H1 (cell line): Measurements from ENCODE around the gene PLAC9. TPM values are rescaled to one million over a fixed set of nuclear protein-coding genes. Genes with fewer than 3 reads are reported as not detected.

Source experiments
- CTCF ChIA-PET: fragments of 300-600 bp; sonication (Branson Sonifier 250); formaldehyde crosslinking; loops from one replicate; lab custom pipeline; 2021; ENCODE audit not compliant: partially characterized antibody; lab: Charles Lee
- POLR2A ChIA-PET: fragments of 300-600 bp; sonication (Branson Sonifier 250); formaldehyde crosslinking; loops from one replicate; lab custom pipeline; 2021; ENCODE audit warnings: inconsistent platforms; ENCODE audit not compliant: partially characterized antibody; lab: Charles Lee
- DNase-seq, 2 experiments: peaks; one replicate each; pipeline versions ENCODE4 v3.0.0 to v3.0.0-alpha.2; 2010 to 2022; ENCODE audit warnings: low spot score in 2 of 2, low read depth in 1 of 2, mixed read lengths in 1 of 2
- FAIRE-seq: peaks from 2 replicates; lab custom pipeline; 2011; peaks lifted over from hg19 to GRCh38; lab: Jason Lieb, UNC
- H2AFZ ChIP-seq: 2 replicates; pipeline ENCODE4 v1.8.1; 2012; ENCODE audit warnings: low read length, inconsistent platforms
- H2AK5ac ChIP-seq: 2 replicates; pipeline ENCODE4 v1.6.1; 2013; ENCODE audit warnings: low read depth, low read length
- H2BK120ac ChIP-seq: replicated peaks from 2 replicates; pipeline ENCODE3; 2013; ENCODE audit warnings: low read depth, low read length, inconsistent platforms
- H2BK12ac ChIP-seq: 2 replicates; pipeline ENCODE4 v1.6.1; 2013; ENCODE audit warnings: low read depth, low read length
- H2BK15ac ChIP-seq: 2 replicates; pipeline ENCODE4 v1.6.1; 2013; ENCODE audit warnings: low read length
- H2BK20ac ChIP-seq: 2 replicates; pipeline ENCODE4 v1.6.1; 2013; ENCODE audit warnings: low read length
- H2BK5ac ChIP-seq: 2 replicates; pipeline ENCODE4 v1.6.1; 2013; ENCODE audit warnings: low read depth, low read length
- H3K14ac ChIP-seq: 2 replicates; pipeline ENCODE4 v1.6.1; 2013; ENCODE audit warnings: inconsistent platforms; ENCODE audit not compliant: insufficient read length
- H3K18ac ChIP-seq: 2 replicates; pipeline ENCODE4 v1.6.1; 2013; ENCODE audit warnings: low read length; ENCODE audit errors: extremely low read depth
- H3K23ac ChIP-seq: 2 replicates; pipeline ENCODE4 v1.6.1; 2013; ENCODE audit warnings: inconsistent platforms; ENCODE audit not compliant: insufficient read length
- H3K23me2 ChIP-seq: 2 replicates; pipeline ENCODE4 v1.6.1; 2013; ENCODE audit warnings: low read depth, low read length
- H3K27ac ChIP-seq: 2 replicates; pipeline ENCODE4 v1.6.1; 2011; ENCODE audit warnings: low read depth, low read length, inconsistent platforms
- H3K27me3 ChIP-seq, 4 experiments: replicated peaks in 1 of 4; 1 replicate in 1 of 4; 2 replicates in 3 of 4; pipeline versions ENCODE4 v1.6.1 to v1.8.1; 2011 to 2013; ENCODE audit warnings: low read length in 3 of 4, mild to moderate bottlenecking in 3 of 4, inconsistent platforms in 2 of 4, mixed read lengths in 2 of 4, moderate library complexity in 1 of 4; ENCODE audit not compliant: control insufficient read depth in 3 of 4, insufficient read depth in 3 of 4; ENCODE audit errors: extremely low read depth in 1 of 4
- H3K36me3 ChIP-seq, 4 experiments: 2 replicates each; pipeline versions ENCODE4 v1.6.1 to v1.8.1; 2011 to 2013; ENCODE audit warnings: mild to moderate bottlenecking in 4 of 4, low read length in 3 of 4, moderate library complexity in 2 of 4, control low read depth in 1 of 4, inconsistent platforms in 1 of 4; ENCODE audit not compliant: insufficient read depth in 4 of 4, control insufficient read depth in 2 of 4
- H3K4ac ChIP-seq: replicated peaks from 2 replicates; pipeline ENCODE3; 2013; ENCODE audit warnings: low read length, low read depth, mixed read lengths, inconsistent platforms; ENCODE audit not compliant: insufficient read length
- H3K4me1 ChIP-seq, 4 experiments: replicated peaks in 1 of 4; 1 replicate in 1 of 4; 2 replicates in 3 of 4; pipeline versions ENCODE4 v1.6.1 to v1.8.1; 2011 to 2013; ENCODE audit warnings: low read length in 3 of 4, inconsistent platforms in 2 of 4, mixed read lengths in 1 of 4; ENCODE audit not compliant: insufficient read depth in 4 of 4, control insufficient read depth in 3 of 4
- H3K4me2 ChIP-seq, 2 experiments: 2 replicates each; pipeline versions ENCODE4 v1.6.1 to v1.8.1; 2011 to 2013; ENCODE audit warnings: low read depth in 2 of 2, low read length in 2 of 2, control low read depth in 1 of 2, inconsistent platforms in 1 of 2, mild to moderate bottlenecking in 1 of 2; ENCODE audit not compliant: insufficient read depth in 1 of 2
- H3K4me3 ChIP-seq, 4 experiments: fragments of 200-600, 300-600 bp in 1 of 4; sonication (generic), shearing (Covaris generic), sonication (Bioruptor Twin) in 1 of 4; 2 replicates each; pipeline versions ENCODE4 v1.5.1 to v1.8.1; 2011 to 2016; ENCODE audit warnings: low read length in 4 of 4, low read depth in 3 of 4, control low read depth in 2 of 4, inconsistent platforms in 2 of 4, mild to moderate bottlenecking in 2 of 4, mixed read lengths in 1 of 4, moderate library complexity in 1 of 4; ENCODE audit not compliant: insufficient read depth in 2 of 4; ENCODE audit errors: extremely low read depth in 1 of 4
- H3K56ac ChIP-seq: replicated peaks from 2 replicates; pipeline ENCODE3; 2013; ENCODE audit warnings: low read depth, mild to moderate bottlenecking, mixed read lengths, low read length, inconsistent platforms; ENCODE audit not compliant: insufficient read length
- H3K79me1 ChIP-seq: 2 replicates; pipeline ENCODE4 v1.6.1; 2013; ENCODE audit warnings: low read depth, low read length, control low read depth
- H3K79me2 ChIP-seq, 2 experiments: 2 replicates each; pipeline versions ENCODE4 v1.6.1 to v1.8.1; 2012 to 2013; ENCODE audit warnings: low read length in 2 of 2, mild to moderate bottlenecking in 2 of 2, inconsistent platforms in 1 of 2; ENCODE audit not compliant: insufficient read depth in 2 of 2, control insufficient read depth in 1 of 2
- H3K9ac ChIP-seq, 4 experiments: replicated peaks in 1 of 4; 1 replicate in 1 of 4; 2 replicates in 3 of 4; pipeline versions ENCODE4 v1.6.1 to v1.8.1; 2011 to 2013; ENCODE audit warnings: low read depth in 3 of 4, low read length in 3 of 4, control low read depth in 2 of 4, mild to moderate bottlenecking in 2 of 4, moderate library complexity in 2 of 4, inconsistent platforms in 1 of 4; ENCODE audit errors: extremely low read depth in 1 of 4
- H3K9me3 ChIP-seq, 2 experiments: 2 replicates each; pipeline versions ENCODE4 v1.6.1 to v1.8.1; 2012 to 2013; ENCODE audit warnings: mild to moderate bottlenecking in 2 of 2, moderate library complexity in 2 of 2, control low read depth in 1 of 2, inconsistent platforms in 1 of 2, low read depth in 1 of 2, low read length in 1 of 2, mixed read lengths in 1 of 2; ENCODE audit not compliant: insufficient read depth in 2 of 2
- H4K20me1 ChIP-seq, 2 experiments: replicated peaks in 1 of 2; 2 replicates each; pipeline versions ENCODE3 to v1.8.1; 2011 to 2013; ENCODE audit warnings: inconsistent platforms in 2 of 2, low read length in 2 of 2, mild to moderate bottlenecking in 1 of 2; ENCODE audit not compliant: insufficient read depth in 2 of 2, control insufficient read depth in 1 of 2
- H4K5ac ChIP-seq: 2 replicates; pipeline ENCODE4 v1.6.1; 2013; ENCODE audit warnings: low read length, low read depth, mixed read lengths, inconsistent platforms; ENCODE audit not compliant: insufficient read length
- H4K8ac ChIP-seq: 2 replicates; pipeline ENCODE4 v1.8.0; 2013; ENCODE audit warnings: mild to moderate bottlenecking, moderate library complexity, low read length, inconsistent platforms; ENCODE audit not compliant: insufficient read depth; ENCODE audit errors: extremely low read depth
- H4K91ac ChIP-seq: replicated peaks from 2 replicates; pipeline ENCODE3; 2013; ENCODE audit warnings: low read length, mixed read lengths, inconsistent platforms; ENCODE audit not compliant: insufficient read length
- CTBP2 ChIP-seq: IDR thresholded peaks from 2 replicates; pipeline ENCODE4 v1.7.0; 2011; ENCODE audit warnings: borderline replicate concordance, mild to moderate bottlenecking, moderate library complexity, mixed read lengths, low read length; ENCODE audit not compliant: insufficient read depth, insufficient read length
- EGR1 ChIP-seq: IDR thresholded peaks from 2 replicates; pipeline ENCODE4 v1.6.1; 2011; ENCODE audit warnings: low read depth, low read length, borderline replicate concordance
- GTF2F1 ChIP-seq: IDR thresholded peaks from 2 replicates; pipeline ENCODE4 v1.6.1; 2012; ENCODE audit warnings: low read depth, low read length, improper control_type of control experiment, borderline replicate concordance
- POLR2A ChIP-seq, 2 experiments: IDR thresholded peaks; 1 replicate in 1 of 2; 2 replicates in 1 of 2; pipeline ENCODE4 v1.6.1; 2011; ENCODE audit warnings: low read depth in 2 of 2, low read length in 2 of 2, mild to moderate bottlenecking in 2 of 2; ENCODE audit errors: control extremely low read depth in 1 of 2
- SP4 ChIP-seq: IDR thresholded peaks from 2 replicates; pipeline ENCODE4 v1.6.1; 2012; ENCODE audit warnings: low read length, inconsistent platforms
- ZNF274 ChIP-seq: IDR thresholded peaks from 2 replicates; pipeline ENCODE4 v1.7.0; 2012; ENCODE audit warnings: low read length, borderline replicate concordance; ENCODE audit errors: extremely low read depth
- WGBS, 2 experiments: shearing (Covaris generic) in 1 of 2; methylation state at CpG; one replicate each; pipeline versions ENCODE4 v1.1.6 to v1.1.7; 2013 to 2015; ENCODE audit warnings: low lambda C conversion rate in 2 of 2, mixed read lengths in 2 of 2, inconsistent platforms in 1 of 2, low coverage in 1 of 2, missing lambda C conversion rate in 1 of 2; ENCODE audit not compliant: insufficient replicate concordance in 2 of 2, insufficient coverage in 1 of 2, insufficient read length in 1 of 2; ENCODE audit errors: extremely low coverage in 1 of 2, missing lambda C conversion rate in 1 of 2; 5-methylcytosine and 5-hydroxymethylcytosine counted together
- polyA plus RNA-seq, 7 experiments: library from polyadenylated mRNA; depleted of rRNA in 3 of 7; stranded (reverse) in 5 of 7; unstranded in 2 of 7; fragments of >200 nt in 5 of 7; fragments of 200-250 nt in 2 of 7; gene quantifications; 1 replicate in 5 of 7; 2 replicates in 1 of 7; 4 replicates in 1 of 7; pipeline versions ENCODE4 v1.2.1 to v1.2.3, GENCODE V29; 2011 to 2013; ENCODE audit warnings: missing spikeins in 2 of 7, mixed read lengths in 2 of 7
- total RNA-seq: library from RNA; stranded (reverse); fragmentation: NEBNext Ultra II Directional; extraction: Animal tissue kit (Norgen Biotek cat#: 25700); gene quantifications from 2 replicates; pipeline ENCODE4 v1.2.1, GENCODE V29; 2021
- TF ChIP-seq, protein P1 (sequence below): IDR thresholded peaks from 2 replicates; pipeline ENCODE4 v1.6.1; 2012; ENCODE audit warnings: low read length, inconsistent platforms

Gene PLAC9
- total and polyA plus RNA-seq, 2 of the 8 experiments (the other 6 are each of a cell fraction or from before 2014, with no cell fraction given) = 8.4 to 16.7 TPM

DNA sequence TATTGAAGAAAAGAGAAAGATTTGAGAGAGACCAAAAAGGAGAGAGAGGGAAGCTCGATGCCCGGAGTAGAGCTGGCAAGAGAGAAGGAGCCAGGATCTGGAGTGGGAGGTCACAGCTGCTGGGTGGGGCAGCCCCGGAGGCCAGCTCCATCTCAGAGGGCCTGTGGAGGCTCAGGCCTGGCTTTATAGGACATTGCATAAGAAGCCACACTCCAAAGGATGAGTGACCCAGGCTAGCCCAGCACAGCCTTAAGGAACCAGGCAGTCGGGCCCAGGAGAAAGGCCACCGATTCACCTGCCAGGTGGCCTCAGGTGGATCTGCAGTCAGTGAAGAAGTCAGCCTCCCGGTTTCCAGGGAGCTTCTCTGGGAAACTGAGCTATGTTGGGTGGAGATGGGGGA is 676 bp downstream of the PLAC9 start:
- H2BK20ac ChIP-seq = no peak overlapping the region
- peaks cover 2% of the 10 kb centered on the region; the same call in 1 of the 2 replicates for H3K23me2 ChIP-seq
- no peak overlapping the region for H2BK120ac ChIP-seq
- H3K79me2 ChIP-seq = no peaks in the 10 kb centered on the region
- H2AFZ ChIP-seq = no peak overlapping the region
- 79% methylated on average over 6 of the region's 6 CpGs; no CpG with 5 or more reads in 1 of the 2 experiments for WGBS, 2 experiments
- no peaks in the 10 kb centered on the region for H3K9me3 ChIP-seq
- no peak overlapping the region for H4K8ac ChIP-seq
- POLR2A ChIA-PET = interaction anchor here (0.6 to 3.2 kb wide), 5 partner anchors 10 to 75 kb away, joined by 3 to 12 read pairs (median 4); partner anchors contain the start of gene TMEM254
- H3K18ac ChIP-seq = peak overlapping the region; percentile 75
- H3K56ac ChIP-seq = no peak overlapping the region
- H2BK15ac ChIP-seq = no peak overlapping the region
- no peak overlapping the region for H3K27ac ChIP-seq
- TF ChIP-seq POLR2A (IDR thresholded peaks at IDR 0.05; ENCODE audit: control extremely low read depth in 1 of 2, low read depth in 2 of 2, low read length in 2 of 2) = no peak
- no peak for TF ChIP-seq GTF2F1
- no peak for TF ChIP-seq ZNF274
- TF ChIP-seq EGR1 = no peak
- TF ChIP-seq CTBP2 = no peak
- TF ChIP-seq SP4 = no peak
- TF ChIP-seq, protein P1, sequence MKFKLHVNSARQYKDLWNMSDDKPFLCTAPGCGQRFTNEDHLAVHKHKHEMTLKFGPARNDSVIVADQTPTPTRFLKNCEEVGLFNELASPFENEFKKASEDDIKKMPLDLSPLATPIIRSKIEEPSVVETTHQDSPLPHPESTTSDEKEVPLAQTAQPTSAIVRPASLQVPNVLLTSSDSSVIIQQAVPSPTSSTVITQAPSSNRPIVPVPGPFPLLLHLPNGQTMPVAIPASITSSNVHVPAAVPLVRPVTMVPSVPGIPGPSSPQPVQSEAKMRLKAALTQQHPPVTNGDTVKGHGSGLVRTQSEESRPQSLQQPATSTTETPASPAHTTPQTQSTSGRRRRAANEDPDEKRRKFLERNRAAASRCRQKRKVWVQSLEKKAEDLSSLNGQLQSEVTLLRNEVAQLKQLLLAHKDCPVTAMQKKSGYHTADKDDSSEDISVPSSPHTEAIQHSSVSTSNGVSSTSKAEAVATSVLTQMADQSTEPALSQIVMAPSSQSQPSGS = no peak
- no peaks in the 10 kb centered on the region for H4K20me1 ChIP-seq
- H3K14ac ChIP-seq = no peak overlapping the region
- no peak overlapping the region; a peak in 1 of 7 replicates for H3K9ac ChIP-seq
- H4K5ac ChIP-seq = no peak overlapping the region
- H3K4me2 ChIP-seq = peak overlapping the region; percentile 68 to 79
- DNase-seq = no peak
- no peaks in the 10 kb centered on the region for H3K36me3 ChIP-seq
- H4K91ac ChIP-seq = no peak overlapping the region
- FAIRE-seq = no peak
- H3K27me3 ChIP-seq = peaks cover 0 to 11% (median 8%) of the 10 kb centered on the region in 4 experiments; a peak in 4 of 7 replicates
- no peak overlapping the region for H3K23ac ChIP-seq
- H2BK5ac ChIP-seq = no peak overlapping the region
- H2AK5ac ChIP-seq = no peak overlapping the region
- H3K4me3 ChIP-seq = peak overlapping the region; percentile 42 to 76 (median 50); a peak in 4 of 8 replicates
- CTCF ChIA-PET = interaction anchor here (0.7 to 5.3 kb wide), 9 partner anchors 9 to 104 kb away, joined by 3 to 57 read pairs (median 4); no protein-coding TSS in a partner anchor
- H3K4ac ChIP-seq = no peak overlapping the region
- peaks cover 5 to 12% (median 8%) of the 10 kb centered on the region in 4 experiments; a peak in 6 of 7 replicates for H3K4me1 ChIP-seq
- H2BK12ac ChIP-seq = no peak overlapping the region
- H3K79me1 ChIP-seq = no peaks in the 10 kb centered on the region
